NK-92 (cell line): Measurements from ENCODE around the gene RUFY3.
"Not testable (repeated sequence)": the region's sequence is repeated elsewhere in the genome, so short reads cannot be mapped to it uniquely, and the experiment has no call there.

Experiments
- DNase-seq: peaks from one replicate; lab custom pipeline; 2025; ENCODE audit not compliant: unreplicated experiment; lab: John Stamatoyannopoulos, UW

RUFY3 gene, protein sequence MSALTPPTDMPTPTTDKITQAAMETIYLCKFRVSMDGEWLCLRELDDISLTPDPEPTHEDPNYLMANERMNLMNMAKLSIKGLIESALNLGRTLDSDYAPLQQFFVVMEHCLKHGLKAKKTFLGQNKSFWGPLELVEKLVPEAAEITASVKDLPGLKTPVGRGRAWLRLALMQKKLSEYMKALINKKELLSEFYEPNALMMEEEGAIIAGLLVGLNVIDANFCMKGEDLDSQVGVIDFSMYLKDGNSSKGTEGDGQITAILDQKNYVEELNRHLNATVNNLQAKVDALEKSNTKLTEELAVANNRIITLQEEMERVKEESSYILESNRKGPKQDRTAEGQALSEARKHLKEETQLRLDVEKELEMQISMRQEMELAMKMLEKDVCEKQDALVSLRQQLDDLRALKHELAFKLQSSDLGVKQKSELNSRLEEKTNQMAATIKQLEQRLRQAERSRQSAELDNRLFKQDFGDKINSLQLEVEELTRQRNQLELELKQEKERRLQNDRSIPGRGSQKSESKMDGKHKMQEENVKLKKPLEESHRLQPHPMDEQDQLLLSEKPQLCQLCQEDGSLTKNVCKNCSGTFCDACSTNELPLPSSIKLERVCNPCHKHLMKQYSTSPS

DNA sequence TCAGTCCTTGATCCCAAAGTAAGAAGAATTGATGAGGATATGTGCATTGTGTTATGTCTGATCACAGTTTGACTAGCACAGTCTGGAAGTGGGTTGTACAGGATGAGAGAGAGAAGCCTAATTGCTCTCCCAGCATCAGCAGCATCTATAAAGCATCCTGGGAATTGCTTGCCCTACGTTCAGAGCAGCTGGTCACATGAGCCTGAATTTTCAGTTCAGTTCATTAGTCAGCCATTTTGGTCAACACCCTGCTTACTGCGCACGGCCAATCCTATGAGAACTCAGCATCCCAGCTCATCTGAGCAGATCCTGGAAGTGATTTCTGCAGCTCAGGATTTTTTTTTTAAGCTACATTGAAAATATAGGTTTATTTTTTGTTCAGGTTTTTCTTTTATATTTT is at the start of gene RUFY3:
TSS of gene RUFY3 (plus strand) at position 218 of the 400 bp plus-strand sequence. CDS start 610 bp downstream, outside the sequence.
- DNase-seq = no peak

DNA sequence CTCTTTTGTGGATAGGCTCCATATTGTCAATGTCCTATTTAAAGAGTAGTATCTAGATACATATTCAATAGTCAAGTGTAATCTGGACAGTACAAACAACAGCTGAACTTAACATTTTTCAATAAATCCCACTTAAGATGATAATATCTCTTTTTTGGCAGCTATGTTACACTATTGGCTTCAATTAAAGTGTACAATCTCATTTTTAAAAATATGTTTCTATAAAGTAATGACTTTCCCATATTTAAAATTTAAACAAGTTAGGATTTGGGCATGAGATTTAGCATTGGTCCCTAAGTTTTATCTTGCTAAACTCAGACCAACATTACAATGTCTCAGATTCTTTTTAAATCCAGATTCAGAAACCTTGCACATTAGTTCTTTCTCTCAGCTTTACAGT is 47.6 kb upstream of the RUFY3 start:
- DNase-seq = no peak

DNA sequence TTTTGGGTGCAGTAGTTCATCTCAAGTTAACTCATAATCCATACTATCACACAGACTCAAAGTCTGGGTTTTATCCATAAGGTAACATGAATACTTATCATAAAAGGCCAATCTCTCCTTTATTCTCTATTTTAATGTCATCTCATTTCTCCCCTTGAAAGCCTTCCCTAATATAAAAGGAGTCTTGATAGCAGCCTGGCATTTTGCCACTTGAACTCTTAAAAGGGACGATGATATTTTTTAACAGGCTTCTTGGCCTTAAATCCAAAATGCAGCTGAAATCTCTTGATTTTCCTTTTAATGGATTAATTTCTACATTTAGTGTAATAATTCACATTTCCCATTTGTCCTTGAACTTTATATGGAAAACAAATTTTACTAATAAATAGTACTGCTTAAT is 47.0 kb upstream of the RUFY3 start:
- DNase-seq = no peak

DNA sequence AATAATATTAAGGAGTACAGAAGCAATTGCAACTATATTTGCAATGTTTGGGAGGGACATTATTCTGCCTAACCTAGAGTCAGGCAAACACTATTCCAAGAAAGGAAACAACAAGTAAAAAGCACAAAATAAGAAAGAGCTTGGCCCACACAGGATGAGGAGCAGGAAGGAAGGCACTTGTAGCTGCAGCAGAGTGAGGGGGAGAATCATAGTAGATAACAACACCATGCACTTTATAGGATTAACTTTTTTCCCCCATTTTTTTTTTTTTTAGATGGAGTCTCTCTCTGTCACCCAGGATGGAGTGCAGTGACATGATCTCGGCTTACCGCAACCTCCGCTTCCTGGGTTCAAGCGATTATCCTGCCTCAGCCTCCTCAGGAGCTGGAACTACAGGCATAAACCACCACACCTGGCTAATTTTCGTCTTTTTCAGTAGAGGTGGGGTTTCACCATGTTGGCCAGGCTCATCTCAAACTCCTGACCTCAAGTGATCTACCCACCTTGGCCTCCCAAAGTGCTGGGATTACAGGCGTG is 45.1 kb upstream of the RUFY3 start:
- DNase-seq = no peak

DNA sequence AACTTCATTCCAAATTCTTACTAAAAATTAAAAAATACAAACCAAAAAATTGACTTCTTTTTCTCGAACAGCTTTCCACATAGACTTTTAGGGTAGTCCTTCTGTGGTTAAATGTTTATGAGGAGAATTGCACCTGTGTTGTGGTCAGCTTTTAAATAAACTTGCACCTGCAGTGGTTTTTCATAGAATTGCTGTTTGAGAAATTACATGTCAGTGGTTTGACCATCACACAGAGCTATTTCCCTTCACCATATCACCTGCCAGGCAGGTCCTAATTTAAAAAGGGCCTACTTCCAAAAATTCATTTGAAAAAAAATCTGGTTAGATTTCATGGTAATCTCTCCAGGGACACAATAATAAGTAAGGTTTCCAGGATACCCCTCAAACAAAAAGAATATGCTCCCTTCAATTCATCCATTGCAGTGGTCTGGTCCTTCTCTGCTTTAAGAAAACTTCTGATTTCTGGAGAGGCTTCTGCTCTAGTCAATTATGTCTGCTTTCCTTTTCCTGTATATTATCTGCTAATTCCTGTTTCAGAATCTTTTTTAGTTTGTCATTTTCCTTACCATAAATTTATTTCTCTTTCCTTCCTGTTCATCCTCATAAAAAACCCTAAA is 43.3 kb upstream of the RUFY3 start:
- DNase-seq = no peak

DNA sequence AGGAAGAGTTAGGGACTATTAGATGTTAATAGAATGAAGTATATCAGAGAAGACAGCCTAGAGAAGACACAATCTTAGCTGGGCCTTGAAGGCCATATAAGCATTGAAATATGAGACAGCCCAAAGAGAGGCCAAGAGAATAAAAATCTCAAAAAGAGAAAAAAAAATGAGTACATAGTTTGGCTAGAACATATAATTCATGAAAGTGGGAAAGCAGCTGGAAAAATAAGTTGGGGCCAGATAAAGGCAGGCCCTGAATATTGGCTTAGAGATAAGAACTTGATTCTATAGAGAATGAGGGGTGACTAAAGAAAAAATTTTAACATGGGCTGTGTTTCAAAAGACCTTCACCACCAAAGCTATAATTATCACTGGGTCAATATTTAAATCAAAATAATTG is 40.8 kb upstream of the RUFY3 start:
- no peak for DNase-seq

DNA sequence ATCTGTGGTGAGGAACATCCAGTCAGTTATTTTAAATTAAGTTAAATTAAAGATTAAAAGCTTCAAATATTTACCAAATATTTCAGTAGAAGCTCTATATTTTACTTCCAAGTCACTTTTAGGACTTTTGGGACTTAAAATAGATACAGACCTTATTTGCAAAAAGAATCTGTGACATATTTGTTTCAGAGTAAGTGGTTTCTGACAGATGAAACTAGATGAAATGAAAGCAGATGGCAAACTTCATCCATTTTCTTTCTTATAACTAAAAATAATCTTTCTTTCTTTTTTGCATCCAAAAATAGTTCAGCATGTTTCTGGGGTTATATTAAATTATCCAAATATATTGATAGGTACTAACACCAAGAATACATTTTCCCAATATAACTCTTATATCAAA is 40.1 kb upstream of the RUFY3 start:
- no peak for DNase-seq

DNA sequence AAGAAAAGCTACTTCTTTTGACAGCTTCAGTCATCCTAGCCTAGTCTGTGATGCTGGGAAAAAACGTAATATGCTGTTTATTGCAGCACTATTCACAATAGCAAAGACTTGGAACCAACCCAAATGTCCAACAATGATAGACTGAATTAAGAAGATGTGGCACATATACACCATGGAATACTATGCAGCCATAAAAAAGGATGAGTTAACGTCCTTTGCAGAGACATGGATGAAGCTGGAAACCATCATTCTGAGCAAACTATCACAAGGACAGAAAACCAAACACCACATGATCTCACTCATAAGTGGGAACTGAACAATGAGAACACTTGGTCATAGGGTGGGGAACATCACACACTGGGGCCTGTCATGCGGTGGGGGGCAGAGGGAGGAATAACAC is 39.6 kb upstream of the RUFY3 start:
- DNase-seq = not testable (repeated sequence)

DNA sequence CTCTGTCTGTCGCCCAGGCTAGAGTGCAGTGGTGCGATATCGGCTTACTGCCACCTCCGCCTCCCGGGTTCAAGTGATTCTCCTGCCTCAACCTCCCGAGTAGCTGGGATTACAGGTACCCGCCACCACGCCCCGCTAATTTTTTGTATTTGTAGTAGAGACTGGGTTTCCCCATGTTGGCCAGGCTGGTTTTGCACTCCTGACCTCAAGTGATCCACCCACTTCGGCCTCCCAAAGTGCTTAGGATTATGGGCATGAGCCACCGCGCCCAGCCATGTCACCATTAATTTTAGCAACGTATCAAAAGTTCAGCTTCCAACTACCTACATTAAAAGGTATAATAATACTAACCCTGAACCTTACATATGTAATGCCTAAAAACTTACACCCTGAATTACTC is 34.4 kb upstream of the RUFY3 start:
- DNase-seq = no peak

DNA sequence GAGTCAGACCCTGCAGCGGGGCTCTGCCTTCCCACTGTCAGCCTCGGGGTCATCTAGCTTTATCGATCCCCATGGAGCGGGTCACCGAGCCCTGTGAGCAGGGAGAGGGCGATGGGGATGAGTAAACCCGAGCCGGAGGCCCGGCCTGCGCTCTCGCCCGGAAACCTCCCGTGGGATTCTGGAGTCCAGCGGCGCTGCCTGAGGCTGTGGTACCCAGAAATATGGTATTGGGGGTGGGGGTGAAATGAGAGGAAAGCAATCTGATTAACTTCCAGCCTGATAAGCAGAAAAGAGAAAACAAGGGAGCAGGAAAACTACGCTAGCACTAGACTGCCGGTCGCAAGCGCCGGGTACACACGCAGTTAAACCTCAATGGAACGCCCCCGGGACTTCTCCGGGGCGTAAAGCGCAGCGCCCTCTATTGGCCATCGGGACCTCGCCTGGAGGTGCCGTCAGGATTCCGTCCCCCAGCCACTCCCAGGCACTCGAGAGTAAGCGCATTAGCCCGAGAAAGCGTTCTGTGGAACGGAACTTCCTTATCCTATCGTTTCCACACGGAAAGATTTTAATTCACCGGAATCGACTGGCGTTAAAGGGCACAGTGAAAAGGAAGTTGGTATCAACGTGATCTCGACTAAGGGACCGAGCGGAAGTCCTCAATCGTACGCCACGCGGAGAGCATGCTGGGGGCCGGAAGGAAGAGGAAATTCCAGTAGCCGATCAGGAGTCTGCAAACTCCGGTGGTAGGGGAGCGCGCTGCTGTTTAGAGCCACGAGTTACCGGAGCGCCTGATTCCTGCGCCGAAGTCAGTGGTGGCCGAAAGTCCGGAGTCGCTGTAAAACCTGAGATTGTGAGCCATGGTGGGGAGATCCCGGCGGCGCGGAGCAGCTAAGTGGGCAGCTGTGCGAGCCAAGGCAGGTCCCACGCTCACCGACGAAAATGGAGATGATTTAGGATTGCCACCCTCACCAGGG is 33.7 kb upstream of the RUFY3 start, which contains the start of gene UTP3:
TSS of gene UTP3 (plus strand) at position 712 of the 974 bp plus-strand sequence. CDS start at position 858, 146 bp downstream.
- peak; percentile 54 for DNase-seq

DNA sequence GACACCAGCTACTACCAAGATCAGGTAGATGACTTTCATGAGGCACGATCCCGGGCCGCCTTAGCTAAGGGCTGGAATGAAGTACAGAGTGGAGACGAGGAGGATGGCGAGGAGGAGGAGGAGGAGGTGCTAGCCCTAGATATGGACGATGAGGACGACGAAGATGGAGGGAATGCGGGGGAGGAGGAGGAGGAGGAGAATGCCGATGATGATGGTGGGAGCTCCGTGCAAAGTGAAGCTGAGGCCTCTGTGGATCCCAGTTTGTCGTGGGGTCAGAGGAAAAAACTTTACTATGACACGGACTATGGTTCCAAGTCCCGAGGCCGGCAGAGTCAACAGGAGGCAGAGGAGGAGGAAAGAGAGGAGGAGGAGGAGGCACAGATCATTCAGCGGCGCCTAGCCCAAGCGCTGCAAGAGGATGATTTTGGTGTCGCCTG is 33.0 kb upstream of the RUFY3 start:
- DNase-seq = no peak

DNA sequence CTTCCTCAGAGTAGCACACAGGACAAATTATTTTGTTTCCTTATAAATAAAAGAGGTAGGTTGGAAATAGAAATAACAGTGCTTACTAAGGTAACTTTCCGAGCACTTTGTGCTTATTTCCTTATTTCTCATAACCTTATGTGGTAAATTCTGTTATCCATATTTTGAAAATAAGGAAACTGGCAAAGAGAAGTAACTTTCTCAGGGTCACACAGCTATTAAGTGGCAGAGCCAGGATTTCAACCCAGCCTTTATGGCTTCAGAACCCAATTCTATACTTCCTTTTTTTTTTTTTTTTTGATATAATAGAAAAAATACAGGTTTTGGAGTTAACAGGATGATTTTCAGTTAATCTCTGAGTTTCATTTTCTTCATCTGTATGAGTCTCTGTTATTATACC is 30.1 kb upstream of the RUFY3 start:
- no peak for DNase-seq

DNA sequence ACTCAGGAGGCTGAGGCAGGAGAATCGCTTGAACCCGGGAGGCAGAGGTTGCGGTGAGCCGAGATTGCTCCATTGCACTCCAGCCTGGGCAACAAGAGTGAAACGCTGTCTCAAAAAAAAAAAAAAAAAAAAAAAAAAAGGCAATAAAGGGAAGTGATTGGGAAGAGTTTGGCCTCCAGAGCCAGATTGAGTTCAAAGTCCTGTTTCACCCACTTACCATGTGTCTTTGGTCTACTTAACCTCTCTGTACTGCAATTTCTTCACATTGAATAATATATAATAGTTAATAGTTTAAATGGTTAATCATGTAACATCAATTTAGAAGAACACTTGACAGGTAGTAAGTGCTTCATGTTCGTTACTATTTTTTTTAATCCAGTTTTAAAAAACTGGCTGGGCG is 27.1 kb upstream of the RUFY3 start:
- DNase-seq = not testable (repeated sequence)

DNA sequence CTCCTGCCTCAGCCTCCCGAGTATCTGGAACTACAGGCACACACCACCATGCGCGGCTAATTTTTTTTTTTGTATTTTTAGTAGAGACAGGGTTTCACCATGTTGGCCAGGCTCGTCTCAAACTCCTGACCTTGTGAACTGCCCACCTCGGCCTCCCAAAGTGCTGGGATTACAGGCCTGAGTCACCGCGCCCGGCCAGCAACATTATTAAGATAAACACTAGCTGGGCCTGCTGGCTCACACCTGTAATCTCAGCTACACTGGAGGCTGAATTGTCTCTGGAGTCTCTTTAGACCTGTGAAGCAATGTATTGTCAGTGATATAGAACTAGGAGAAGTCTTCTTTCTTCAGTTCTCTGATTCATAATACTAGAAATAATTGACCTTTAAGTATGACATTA is 23.3 kb upstream of the RUFY3 start:
- not testable (repeated sequence) for DNase-seq

DNA sequence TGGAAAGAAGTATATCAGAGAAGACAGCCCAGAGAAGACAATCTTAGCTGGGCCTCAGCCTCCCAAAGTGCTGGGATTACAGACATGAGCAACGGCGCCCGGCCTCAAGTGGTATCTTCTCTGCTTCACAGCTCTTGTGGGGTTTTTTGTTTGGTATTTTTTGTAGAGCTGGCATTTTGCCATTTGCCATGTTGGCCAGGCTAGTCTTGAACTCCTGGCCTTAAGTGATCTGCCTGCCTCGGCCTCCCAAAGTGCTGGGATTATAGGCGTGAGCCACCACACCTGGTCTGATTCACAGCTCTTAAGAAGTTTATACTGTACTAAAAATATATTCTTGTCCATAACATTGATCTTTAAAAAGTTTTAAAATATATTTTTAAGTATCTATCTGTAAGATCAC is 21.1 kb upstream of the RUFY3 start:
- no peak for DNase-seq

DNA sequence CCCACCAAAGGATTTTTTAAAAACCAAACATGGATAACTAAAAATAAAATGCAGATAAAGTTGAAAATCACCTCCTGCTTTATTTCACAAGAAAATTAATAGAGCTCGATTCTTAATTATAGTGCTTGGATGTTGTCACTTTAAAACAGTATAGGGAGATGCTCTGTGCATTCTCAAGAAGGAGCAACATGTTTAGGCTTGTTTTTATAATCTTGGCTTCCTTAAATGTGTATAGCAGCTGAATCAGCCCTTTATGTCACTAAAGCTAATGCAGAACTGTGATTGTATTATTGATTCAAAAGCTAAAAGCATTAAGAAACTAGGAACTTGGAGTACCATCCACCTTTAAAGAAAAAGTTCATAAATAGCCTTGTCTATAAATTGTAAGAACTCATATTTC is 20.5 kb upstream of the RUFY3 start:
- DNase-seq = no peak

DNA sequence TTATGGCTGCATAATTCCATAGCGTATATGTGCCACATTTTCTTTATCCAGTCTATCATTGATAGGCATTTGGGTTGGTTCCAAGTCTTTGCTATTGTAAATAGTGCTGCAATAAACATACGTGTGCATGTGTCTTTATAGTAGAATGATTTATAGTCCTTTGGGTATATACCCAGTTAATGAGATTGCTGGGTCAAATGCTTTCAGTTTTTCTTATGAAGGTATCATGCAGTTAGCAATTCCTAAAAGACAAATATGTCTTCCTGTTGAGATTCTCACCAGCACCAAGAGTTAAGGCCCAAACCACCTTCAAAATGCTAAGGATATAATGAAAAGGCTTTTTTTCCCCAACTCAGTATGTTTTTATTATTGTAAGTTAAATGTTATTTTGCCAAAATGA is 19.2 kb upstream of the RUFY3 start:
- DNase-seq = not testable (repeated sequence)

DNA sequence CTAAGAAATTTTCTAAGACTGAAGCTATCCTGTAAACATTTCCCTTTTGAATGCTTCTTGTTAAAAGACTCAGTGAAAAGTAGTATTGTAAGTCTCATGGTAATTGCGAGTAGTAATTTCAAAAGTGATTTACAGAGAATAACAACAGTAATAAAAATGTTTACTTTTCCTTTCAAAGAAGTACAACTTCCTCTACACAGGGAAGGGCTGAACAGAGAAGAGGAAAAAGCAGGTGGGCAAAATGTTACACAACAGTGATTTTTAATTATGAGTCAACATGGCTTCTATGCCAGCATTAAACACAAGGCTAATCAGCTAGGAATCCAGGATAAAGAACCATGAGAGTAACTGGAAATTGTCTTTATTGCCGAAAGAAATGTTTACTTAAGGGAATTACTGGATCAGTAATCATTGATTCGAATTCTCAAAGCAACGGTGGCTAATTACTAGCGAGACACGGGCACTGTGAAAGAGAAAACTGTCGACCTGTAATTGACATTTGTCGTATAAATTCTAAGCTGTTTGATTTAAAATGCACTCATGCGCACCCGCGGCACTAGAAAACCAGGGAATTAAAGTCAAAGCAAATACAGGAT is 18.0 kb upstream of the RUFY3 start:
- DNase-seq = no peak

DNA sequence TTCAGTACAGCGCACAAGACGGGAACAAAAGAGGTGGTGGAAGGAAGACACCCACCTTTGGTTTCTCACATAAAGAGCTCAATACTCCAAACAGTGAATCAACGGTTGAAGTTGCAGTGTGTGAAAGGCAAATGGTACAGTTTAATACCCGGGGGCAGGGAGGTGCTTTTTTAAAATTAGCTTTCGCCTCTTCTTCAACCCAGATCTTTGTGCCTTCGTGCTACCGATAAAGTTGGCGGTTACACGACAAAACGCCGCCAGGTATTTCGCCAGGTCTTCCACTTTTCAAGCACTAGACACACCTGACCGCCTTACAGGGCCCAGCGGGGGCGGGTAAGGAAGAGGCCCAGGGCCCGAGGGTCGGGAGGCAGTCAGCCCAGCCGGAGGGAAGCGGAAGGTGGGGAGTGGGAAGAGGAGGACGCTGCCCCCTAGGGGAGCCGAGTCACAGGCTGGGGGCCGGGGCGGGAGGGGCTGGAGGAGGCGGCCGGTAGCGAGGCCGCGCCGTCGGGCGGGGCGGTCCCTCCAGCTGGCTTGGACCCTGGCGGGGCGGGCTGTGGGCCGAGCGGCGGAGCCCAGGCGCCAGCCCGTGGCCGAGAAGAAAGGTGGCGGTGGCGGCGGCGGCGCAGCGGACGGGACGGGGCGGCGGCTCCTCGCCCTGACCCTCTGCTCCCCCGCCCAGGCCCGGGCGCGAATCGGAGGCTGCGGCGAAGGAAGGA is 17.4 kb upstream of the RUFY3 start:
- DNase-seq = no peak

DNA sequence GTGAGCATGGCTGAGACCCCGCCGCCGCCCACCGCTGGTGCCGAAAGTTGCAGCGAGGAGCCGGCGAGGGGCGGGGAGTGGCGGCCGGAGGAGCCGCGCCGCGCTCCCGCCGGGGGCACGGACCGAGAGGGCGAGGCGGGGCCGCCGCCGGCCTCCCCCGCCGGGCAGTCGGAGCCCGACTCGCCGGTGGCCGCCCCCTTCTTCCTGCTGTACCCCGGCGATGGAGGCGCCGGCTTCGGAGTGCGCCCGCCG is 16.9 kb upstream of the RUFY3 start:
- DNase-seq = no peak
